NCI-H2029 (cell line): ENCODE results near the gene ZNF598.
A peak's percentile ranks its signal among the peaks of the same experiment; 100 is the strongest.

Source experiments
- DNase-seq: peaks from one replicate; lab custom pipeline; 2025; lab: John Stamatoyannopoulos, UW

ZNF598 gene

DNA sequence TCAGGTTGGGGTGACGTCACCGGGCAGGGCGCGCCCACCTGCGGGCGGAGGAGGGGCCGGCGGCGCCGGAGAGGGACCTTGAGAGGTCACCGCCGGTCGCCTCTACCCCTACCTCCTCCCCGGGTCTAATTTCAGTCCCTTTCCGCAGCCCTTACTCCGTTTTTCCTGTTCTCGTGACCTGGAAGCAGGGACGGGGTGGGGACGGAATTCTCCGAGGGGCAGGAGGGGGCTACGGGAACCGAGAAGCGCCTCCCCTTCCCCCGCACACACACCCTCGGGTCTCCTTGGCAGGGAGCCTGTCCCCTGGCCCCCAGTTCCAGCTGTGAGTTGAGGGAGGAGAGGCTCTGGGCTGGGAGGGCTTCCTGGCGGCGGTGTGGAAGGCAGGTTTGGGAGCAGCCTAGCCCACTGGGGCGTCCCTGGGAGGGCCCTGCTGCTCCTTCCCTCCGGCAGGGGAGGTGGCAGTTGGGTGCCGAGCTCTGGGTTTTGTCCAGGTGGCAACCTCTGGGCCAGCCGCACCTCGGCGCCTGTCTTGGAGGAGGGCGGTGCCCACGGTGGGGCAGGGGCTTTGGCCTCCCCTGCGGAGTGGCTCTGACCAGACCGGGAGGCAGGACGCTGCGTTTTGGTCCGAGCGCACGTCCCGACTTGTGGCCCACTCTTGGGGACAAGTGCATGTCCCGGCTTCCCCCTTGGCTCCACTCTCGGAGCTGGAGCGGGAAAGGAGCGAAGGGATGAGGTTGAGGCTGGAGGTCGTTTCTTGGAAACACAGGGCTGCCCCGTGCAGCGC, 19.1 kb downstream of the ZNF598 start:
- no peak for DNase-seq

- no peak for DNase-seq
These were observed 19.6 kb downstream of the ZNF598 start for GRCh38 chr16:1990101-1990350.

DNA sequence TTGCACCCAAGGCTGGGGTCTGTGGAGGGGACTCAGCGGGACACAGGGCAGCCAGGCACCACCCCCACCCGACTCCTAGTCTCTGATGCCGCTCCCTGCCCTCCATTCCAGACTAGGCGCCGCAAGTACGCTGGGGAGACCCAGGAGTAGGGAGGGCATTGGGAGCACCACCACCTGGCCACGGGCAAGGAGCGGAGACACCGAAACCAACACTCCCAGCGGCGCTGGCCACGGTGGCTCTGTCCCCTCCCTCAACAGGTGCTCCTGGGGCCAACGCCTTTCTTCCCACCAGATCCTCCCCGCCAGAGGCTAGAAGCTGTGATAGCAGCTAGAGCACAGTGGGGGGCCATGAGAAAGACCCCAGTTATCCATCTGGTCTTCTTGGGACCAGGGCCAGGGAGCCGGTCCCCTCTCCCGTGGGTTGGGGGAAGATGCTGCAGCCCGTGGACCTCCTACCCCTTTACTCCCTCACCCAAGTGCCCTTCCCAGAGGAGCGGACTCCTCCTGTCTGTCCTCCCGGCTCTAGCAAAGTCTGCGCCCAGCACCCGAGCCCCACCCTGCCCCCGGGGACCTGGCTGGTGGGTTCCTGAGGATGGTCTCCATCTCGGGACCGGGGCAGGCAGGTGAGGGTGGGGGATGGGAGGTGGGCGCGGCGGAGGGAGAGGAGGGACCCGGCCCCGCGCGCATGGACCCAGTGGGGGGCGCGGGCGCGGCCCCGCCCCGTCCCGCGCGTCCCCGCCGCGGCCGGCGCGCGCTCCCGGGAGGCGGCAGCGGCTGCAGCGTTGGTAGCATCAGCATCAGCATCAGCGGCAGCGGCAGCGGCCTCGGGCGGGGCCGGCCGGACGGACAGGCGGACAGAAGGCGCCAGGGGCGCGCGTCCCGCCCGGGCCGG, 20.2 kb downstream of the ZNF598 start, which contains the start of gene SYNGR3:
SYNGR3 (plus strand) TSS at position 762 of the 892 bp plus-strand sequence. CDS start 133 bp downstream, outside the sequence.
- no peak for DNase-seq

GRCh38 chr16:1987198-1987597, 22.4 kb downstream of the ZNF598 start:
- no peak for DNase-seq

- no peak for DNase-seq
These were observed 24.0 kb downstream of the ZNF598 start for GRCh38 chr16:1985466-1986150.

GRCh38 chr16:1984347-1985225, 25.0 kb downstream of the ZNF598 start:
- no peak for DNase-seq

- peak; percentile 72 for DNase-seq
These were observed 25.9 kb downstream of the ZNF598 start, which contains the start of gene GFER for GRCh38 chr16:1983544-1984346. Gene GFER, plus strand, starts transcription at chr16:1984193. Its CDS starts 26 bp downstream, at chr16:1984219.

GRCh38 chr16:1982991-1983543, 26.6 kb downstream of the ZNF598 start:
- no peak for DNase-seq

GRCh38 chr16:1982013-1982433, 27.6 kb downstream of the ZNF598 start:
- no peak for DNase-seq

- no peak for DNase-seq
These were observed 28.2 kb downstream of the ZNF598 start, which contains the start of gene NOXO1 for GRCh38 chr16:1981398-1981836. Gene NOXO1, minus strand, starts transcription at chr16:1981469. Its CDS starts 290 bp downstream, at chr16:1981179.

DNA sequence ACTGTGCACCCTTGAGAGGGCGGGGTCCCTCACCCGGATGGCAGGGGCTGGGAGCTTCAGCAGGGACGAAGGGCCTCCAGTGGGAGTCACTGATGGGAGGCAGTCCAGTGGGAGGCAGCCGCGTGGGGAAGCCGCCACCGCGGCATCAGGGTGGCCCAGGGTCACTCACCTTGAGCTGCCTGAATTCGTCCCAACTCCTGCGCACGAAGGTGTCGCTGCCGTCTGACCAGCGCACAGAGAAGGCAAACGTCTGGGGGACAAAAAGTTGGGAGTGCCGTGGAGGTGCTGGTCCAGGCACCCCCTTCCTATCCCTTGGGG, 28.9 kb downstream of the ZNF598 start:
- no peak for DNase-seq

- no peak for DNase-seq
These were observed 29.4 kb downstream of the ZNF598 start for GRCh38 chr16:1980030-1980769.

- peak; percentile 60 for DNase-seq
These were observed 30.2 kb downstream of the ZNF598 start for GRCh38 chr16:1979271-1980029.

- no peak for DNase-seq
These were observed 31.0 kb downstream of the ZNF598 start for GRCh38 chr16:1978476-1979120.

DNA sequence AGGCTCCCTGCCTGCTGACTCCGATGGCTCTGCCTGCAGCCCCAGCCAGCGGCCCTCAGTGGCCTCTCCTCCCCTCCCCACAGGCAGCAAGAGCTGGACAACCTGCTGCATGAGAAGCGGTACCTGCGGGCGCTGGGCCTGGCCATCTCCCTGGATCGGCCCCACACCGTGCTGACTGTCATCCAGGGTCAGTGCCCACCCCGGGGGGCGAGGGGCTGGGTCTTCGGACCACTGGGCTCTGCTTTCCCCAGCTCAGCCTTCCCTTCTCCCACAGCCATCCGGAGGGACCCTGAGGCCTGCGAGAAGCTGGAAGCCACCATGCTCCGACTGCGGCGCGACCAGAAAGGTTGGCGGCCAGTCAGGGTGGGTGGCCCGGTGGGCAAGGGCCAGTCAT, 31.7 kb downstream of the ZNF598 start:
- DNase-seq = no peak

- no peak for DNase-seq
These were observed 32.4 kb downstream of the ZNF598 start for GRCh38 chr16:1976951-1977874.

GRCh38 chr16:1976216-1976520, 33.5 kb downstream of the ZNF598 start:
- DNase-seq = no peak
